ENCODE data around the gene TMEM81.
A peak's percentile ranks its signal among the peaks of the same experiment; 100 is the strongest.

TMEM81 gene

DNA sequence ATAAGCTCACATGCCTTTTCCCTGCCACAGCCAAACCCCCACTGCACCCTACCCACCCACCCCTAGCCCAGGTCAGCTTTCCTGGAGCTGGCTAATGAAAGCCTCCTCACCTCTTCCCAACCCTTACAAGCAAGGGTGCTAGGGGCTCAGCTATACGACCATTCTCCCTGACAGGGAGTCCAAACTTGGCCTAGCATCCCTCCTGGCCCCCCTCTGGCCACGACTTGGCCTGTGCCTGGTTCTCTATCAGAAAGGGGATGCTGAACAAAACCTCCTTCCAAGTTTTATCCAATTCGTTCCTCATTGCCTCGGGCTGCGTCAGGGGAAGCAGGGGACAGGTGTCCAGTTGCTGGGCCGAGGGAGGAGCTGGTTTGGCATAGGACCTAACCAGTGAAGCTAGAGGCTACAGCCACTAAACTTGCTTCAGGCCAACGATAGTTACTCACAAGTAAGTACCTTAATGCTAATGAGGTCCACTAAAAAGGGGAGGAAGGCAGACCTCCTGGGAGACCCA lies 8.6 kb downstream of the TMEM81 start:
- no peak for DNase-seq

- no peak for DNase-seq
Observed at GRCh38 chr1:205074513-205074912, 9.7 kb downstream of the TMEM81 start.

- no peak for DNase-seq
Observed at GRCh38 chr1:205074084-205074483, 10.2 kb downstream of the TMEM81 start.

DNA sequence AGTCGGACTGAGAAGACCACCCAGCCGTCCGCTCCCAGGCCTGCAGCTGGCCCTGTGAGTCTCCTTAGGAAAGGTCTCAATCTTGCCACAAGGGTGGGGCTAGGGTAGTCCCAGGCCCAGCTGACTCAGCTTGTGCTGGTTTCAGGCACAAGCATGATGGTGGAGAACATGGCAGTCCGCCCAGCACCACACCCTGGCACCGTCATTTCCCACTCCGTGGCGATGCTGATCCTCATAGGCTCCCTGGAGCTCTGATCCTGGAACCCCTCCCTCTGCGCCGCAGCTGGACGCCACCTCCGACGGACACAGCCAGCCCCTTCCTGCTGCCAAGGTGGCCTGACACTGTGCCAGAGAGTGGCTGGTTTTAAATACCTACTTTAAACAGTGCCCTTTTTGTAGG lies 10.7 kb downstream of the TMEM81 start:
- no peak for DNase-seq

- no peak for DNase-seq
Observed at GRCh38 chr1:205072881-205073280, 11.4 kb downstream of the TMEM81 start.

DNA sequence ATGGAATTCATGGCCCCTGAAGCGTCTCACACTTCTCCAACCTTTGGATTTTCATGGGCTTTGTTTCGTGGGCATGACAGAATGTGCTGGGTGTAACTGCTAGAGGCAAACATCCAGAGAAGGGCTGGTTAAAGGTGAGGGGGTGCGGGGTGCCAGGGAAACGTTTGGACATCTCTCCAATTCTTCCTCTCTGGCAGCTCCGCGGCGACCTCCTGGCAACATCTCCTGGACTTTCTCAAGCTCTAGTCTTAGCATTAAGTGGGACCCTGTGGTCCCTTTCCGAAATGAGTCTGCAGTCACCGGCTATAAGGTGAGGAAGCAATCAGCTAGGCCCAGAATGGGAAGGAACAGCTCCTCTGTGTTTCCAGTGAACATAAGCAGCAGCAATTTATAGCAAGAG lies 12.0 kb downstream of the TMEM81 start:
- DNase-seq = no peak

GRCh38 chr1:205071801-205072200 lies 12.5 kb downstream of the TMEM81 start:
- DNase-seq = no peak

GRCh38 chr1:205071028-205071409 lies 13.2 kb downstream of the TMEM81 start:
- no peak for DNase-seq

DNA sequence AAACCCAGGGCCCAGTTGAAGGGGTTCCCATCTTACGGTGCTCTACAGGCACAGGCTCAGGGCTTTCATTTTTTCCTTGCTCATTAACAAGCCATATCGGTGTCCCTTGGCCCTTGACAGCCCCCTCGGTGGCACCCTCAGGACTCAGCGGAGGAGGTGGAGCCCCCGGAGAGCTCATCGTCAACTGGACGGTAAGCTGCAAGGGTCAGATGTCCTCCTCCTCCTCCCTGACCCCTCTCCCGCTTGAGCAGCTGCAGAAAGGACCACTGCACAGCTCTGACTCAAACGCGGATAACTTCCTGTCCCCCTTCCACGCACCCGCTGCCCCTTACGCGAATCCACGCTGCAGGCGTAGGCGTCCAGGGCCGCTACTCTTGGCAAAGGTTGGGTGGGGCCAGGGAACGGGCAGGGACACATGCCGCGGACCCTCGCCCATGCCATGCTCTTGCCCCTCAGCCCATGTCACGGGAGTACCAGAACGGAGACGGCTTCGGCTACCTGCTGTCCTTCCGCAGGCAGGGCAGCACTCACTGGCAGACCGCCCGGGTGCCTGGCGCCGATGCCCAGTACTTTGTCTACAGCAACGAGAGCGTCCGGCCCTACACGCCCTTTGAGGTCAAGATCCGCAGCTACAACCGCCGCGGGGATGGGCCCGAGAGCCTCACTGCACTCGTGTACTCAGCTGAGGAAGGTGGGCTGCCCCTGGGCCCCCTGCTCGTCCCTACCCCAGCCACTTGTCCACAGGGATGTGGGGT lies 14.7 kb downstream of the TMEM81 start:
- no peak for DNase-seq

GRCh38 chr1:205068457-205069040 lies 15.7 kb downstream of the TMEM81 start:
- DNase-seq = no peak

DNA sequence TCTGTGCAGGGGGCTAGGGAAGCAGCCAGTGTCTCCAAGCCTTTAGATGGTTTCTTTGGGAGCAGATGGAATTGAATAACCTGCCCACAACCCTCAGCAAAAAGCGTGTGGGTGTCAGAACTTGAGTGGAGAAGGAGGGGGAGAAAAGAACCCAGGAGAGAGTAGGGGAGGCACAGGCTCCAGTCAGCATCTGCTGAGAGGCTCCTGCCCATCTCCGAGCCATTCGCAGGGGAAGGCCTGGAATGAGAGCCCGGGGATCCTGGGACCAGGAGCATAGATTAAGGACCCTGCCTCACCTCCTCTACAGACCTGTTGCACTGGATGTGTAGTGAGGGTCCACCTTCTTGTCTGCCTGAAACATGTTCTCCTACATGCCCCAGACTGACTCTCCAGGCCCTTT lies 16.3 kb downstream of the TMEM81 start:
- no peak for DNase-seq

GRCh38 chr1:205067031-205067430 lies 17.2 kb downstream of the TMEM81 start:
- DNase-seq = no peak

DNA sequence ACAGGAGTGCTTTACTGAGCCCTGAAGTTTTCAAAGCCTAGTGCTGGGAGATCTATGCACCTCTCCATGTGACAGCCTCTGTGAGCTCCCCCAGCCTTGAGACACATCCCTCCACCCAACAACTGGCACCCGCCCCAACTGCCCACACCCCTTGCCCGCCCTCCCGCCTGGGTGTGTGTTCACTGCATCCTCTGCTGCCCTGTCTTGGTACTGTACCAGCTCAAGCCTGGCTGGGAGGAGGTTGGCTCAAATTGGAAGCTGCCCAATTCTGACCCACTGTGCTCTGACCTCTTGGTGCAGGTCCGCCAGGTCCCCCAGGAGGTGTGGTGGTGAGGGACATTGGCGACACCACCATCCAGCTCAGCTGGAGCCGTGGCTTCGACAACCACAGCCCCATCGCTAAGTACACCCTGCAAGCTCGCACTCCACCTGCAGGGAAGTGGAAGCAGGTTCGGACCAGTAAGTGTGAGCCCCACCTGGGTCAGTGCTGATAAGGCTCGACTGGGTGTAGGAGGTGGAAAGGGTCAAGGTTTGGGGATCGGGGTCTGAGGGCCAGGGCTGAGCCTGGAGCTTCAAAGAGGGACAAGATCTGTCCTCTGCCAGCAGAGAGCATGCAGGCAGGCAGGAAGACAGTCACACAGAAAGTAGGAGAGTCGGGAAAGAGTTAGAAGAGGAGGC lies 18.0 kb downstream of the TMEM81 start:
- no peak for DNase-seq

- DNase-seq = no peak
Observed at GRCh38 chr1:205065666-205066065, 18.6 kb downstream of the TMEM81 start.

GRCh38 chr1:205064741-205065316 lies 19.4 kb downstream of the TMEM81 start:
- DNase-seq = no peak

- DNase-seq = no peak
Observed at GRCh38 chr1:205064301-205064700, 20.0 kb downstream of the TMEM81 start.

- DNase-seq = no peak
Observed at GRCh38 chr1:205062895-205063294, 21.4 kb downstream of the TMEM81 start.

DNA sequence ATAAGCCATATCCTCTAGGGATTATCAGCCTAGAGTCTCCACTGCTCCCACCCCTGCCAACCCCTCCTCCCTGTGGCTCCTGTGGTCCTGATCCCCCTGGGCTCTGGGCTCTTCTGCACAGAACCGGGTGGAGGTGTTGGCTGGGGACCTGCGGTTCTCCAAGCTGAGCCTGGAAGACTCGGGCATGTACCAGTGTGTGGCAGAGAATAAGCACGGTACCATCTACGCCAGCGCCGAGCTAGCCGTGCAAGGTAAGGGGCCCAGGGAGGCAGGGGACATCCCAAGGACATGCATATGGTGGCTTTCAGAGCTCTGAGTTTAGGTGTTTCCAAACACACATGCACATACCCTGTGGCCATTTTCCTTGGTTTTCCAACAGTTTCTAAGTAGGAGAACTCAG lies 21.9 kb downstream of the TMEM81 start:
- DNase-seq = no peak

- DNase-seq = peak; percentile 51
Observed at GRCh38 chr1:205061665-205062069, 22.6 kb downstream of the TMEM81 start.

DNA sequence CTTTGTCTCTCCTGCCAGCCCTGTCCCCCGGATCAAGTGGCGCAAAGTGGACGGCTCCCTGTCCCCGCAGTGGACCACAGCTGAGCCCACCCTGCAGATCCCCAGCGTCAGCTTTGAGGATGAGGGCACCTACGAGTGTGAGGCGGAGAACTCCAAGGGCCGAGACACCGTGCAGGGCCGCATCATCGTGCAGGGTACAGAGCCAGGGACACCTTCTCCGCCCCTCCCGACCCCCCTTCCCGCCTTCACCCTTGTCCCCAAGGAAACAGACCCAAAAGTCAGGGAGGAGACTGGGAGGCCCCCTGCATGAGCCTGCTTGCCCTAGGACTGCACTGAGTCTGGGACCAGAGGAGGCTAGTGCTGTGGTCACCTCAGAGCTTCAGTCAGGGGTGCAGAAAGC lies 23.0 kb downstream of the TMEM81 start:
- no peak for DNase-seq

- no peak for DNase-seq
Observed at GRCh38 chr1:205060746-205061145, 23.5 kb downstream of the TMEM81 start.

GRCh38 chr1:205059660-205060059 lies 24.6 kb downstream of the TMEM81 start:
- no peak for DNase-seq

GRCh38 chr1:205058853-205059252 lies 25.4 kb downstream of the TMEM81 start:
- no peak for DNase-seq
